ENCODE results near the gene SORCS2. TPM values are rescaled to one million over a fixed set of nuclear protein-coding genes. Genes with fewer than 3 reads are reported as not detected.

The SORCS2 gene
- total RNA-seq, 1 experiment from 2014 or later = 4.1 TPM

DNA sequence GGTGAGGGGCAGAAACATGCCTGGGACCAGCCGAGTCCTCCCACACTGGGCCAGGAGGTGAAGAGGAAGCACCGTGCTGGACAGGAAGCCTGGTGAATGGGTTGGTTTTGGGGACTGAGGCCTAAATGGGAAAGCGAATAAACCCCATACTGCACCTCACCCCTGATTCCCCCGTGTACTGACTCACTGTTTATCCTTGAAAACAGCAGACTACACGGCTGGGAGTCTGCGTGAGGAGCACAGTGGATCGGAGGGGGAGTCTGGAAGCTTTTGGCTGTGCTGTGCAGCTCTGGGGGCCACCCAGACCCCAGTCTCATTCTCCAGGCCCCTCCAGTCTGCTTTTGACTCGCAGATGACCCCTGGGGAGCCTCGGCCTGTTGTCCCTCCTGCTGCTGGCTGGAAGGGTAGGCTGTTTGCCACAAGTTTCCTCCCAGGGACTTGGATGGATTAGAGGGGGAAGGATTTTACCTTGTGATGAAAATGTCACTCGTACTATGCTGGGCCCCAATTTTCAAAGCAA, 152.4 kb downstream of the SORCS2 start:
- no peaks in the 10 kb centered on the region for H3K4me1 ChIP-seq (ENCODE audit: insufficient read depth, low read length)
- H3K27ac ChIP-seq (ENCODE audit: low read length) = no peak overlapping the region
- DNase-seq (no peak), ATAC-seq (no peak)
- H3K9me3 ChIP-seq (ENCODE audit: low read length) = no peaks in the 10 kb centered on the region
- no peak overlapping the region for H2AFZ ChIP-seq (ENCODE audit: low read length)
- H3K9me2 ChIP-seq (replicated peaks; ENCODE audit: low read length) = no peaks in the 10 kb centered on the region
- no peaks in the 10 kb centered on the region for H3K36me3 ChIP-seq (ENCODE audit: low read depth, low read length)
- intact Hi-C loops (cut with micrococcal nuclease) = no loop called here
- ChIA-PET POLR2A (ENCODE audit: unreplicated experiment) (no interaction called here), CTCF (no interaction called here)
- TF ChIP-seq EZH2phosphoT487 (IDR thresholded peaks at IDR 0.05; ENCODE audit: borderline replicate concordance, low read length) (no peak), EZH2 (IDR thresholded peaks at IDR 0.05; ENCODE audit: low read length, unreplicated experiment) (no peak)
- TF ChIP-seq, protein P1, sequence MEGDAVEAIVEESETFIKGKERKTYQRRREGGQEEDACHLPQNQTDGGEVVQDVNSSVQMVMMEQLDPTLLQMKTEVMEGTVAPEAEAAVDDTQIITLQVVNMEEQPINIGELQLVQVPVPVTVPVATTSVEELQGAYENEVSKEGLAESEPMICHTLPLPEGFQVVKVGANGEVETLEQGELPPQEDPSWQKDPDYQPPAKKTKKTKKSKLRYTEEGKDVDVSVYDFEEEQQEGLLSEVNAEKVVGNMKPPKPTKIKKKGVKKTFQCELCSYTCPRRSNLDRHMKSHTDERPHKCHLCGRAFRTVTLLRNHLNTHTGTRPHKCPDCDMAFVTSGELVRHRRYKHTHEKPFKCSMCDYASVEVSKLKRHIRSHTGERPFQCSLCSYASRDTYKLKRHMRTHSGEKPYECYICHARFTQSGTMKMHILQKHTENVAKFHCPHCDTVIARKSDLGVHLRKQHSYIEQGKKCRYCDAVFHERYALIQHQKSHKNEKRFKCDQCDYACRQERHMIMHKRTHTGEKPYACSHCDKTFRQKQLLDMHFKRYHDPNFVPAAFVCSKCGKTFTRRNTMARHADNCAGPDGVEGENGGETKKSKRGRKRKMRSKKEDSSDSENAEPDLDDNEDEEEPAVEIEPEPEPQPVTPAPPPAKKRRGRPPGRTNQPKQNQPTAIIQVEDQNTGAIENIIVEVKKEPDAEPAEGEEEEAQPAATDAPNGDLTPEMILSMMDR (conservative IDR thresholded peaks at IDR 0.05; ENCODE audit: low read depth, low read length) = no peak
- BruUV-seq (replicated peaks) = no TSS peak
- H3K4me3 ChIP-seq (ENCODE audit: low read length) = no peak overlapping the region
- no peaks in the 10 kb centered on the region for H3K27me3 ChIP-seq (ENCODE audit: low read length)
- H3F3A ChIP-seq (ENCODE audit: low read length, unreplicated experiment) = no peaks in the 10 kb centered on the region
- no peaks in the 10 kb centered on the region for H3K79me2 ChIP-seq (ENCODE audit: low read length)
- H3K9ac ChIP-seq (ENCODE audit: low read length) = no peak overlapping the region
- no peak overlapping the region for H3K4me2 ChIP-seq (ENCODE audit: low read length)
- H4K20me1 ChIP-seq (ENCODE audit: low read length) = no peaks in the 10 kb centered on the region

DNA sequence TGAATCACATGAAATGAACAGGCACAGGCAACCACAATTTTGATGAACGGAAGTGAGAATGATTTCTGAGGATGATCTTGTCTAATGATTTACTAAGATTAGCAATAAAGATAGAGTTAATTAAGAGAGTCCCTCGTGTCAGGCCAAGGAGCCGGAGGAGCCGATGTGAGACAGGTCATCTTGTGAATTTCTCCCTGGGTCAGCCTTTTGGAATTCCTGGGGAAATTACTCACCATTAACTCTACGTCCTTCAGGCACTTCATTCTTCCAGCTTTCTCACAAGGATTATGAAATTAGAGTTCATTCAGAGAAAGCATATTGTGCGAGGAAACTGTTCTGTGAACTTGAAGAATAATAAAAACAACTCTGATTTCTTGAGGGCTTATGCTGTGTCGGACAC, 155.6 kb downstream of the SORCS2 start:
- POLR2A ChIA-PET (ENCODE audit: unreplicated experiment) = no interaction called here

More for the DNA sequence above, 155.6 kb downstream of the SORCS2 start:
- H3K36me3 ChIP-seq (ENCODE audit: low read depth, low read length) = no peaks in the 10 kb centered on the region
- H4K20me1 ChIP-seq (ENCODE audit: low read length) = no peaks in the 10 kb centered on the region
- no peak for TF ChIP-seq EZH2 (IDR thresholded peaks at IDR 0.05; ENCODE audit: low read length, unreplicated experiment)
- no peak for TF ChIP-seq EZH2phosphoT487 (IDR thresholded peaks at IDR 0.05; ENCODE audit: borderline replicate concordance, low read length)
- TF ChIP-seq, protein P1 (conservative IDR thresholded peaks at IDR 0.05; ENCODE audit: low read depth, low read length) = no peak
- no peak overlapping the region for H3K4me2 ChIP-seq (ENCODE audit: low read length)
- no peak overlapping the region for H3K27ac ChIP-seq (ENCODE audit: low read length)
- H3K4me1 ChIP-seq (ENCODE audit: insufficient read depth, low read length) = no peaks in the 10 kb centered on the region
- no peaks in the 10 kb centered on the region for H3K27me3 ChIP-seq (ENCODE audit: low read length)
- no peaks in the 10 kb centered on the region for H3K79me2 ChIP-seq (ENCODE audit: low read length)
- intact Hi-C loops (cut with micrococcal nuclease) = no loop called here
- H3K9me2 ChIP-seq (replicated peaks; ENCODE audit: low read length) = no peaks in the 10 kb centered on the region
- CTCF ChIA-PET = no interaction called here
- no peaks in the 10 kb centered on the region for H3F3A ChIP-seq (ENCODE audit: low read length, unreplicated experiment)
- DNase-seq (peak; percentile 30), ATAC-seq (no peak)
- no peak overlapping the region for H3K9ac ChIP-seq (ENCODE audit: low read length)
- BruUV-seq (replicated peaks) = no TSS peak
- H3K4me3 ChIP-seq (ENCODE audit: low read length) = no peak overlapping the region
- H3K9me3 ChIP-seq (ENCODE audit: low read length) = no peaks in the 10 kb centered on the region
- H2AFZ ChIP-seq (ENCODE audit: low read length) = no peak overlapping the region

All from PC-3 (cell line).